SJSA1 (cell line): Measurements from ENCODE around the gene PDE6H. TPM values are rescaled to one million over a fixed set of nuclear protein-coding genes. Genes with fewer than 3 reads are reported as not detected.
A peak's percentile ranks its signal among the peaks of the same experiment; 100 is the strongest.

Source experiments
- DNase-seq, 2 experiments: peaks; one replicate each; pipeline ENCODE4 v3.0.0-alpha.2; 2015 to 2020; ENCODE audit warnings: low spot score in 2 of 2, low read depth in 1 of 2
- H3K27ac ChIP-seq: fragments of 250-450 bp; sonication (Bioruptor Pico); 2 replicates; pipeline ENCODE4 v1.5.1; 2020; ENCODE audit warnings: mild to moderate bottlenecking, moderate library complexity
- H3K27me3 ChIP-seq: fragments of 250-450 bp; sonication (Bioruptor Pico); replicated peaks from 2 replicates; pipeline ENCODE4 v1.5.1; 2020; ENCODE audit warnings: mild to moderate bottlenecking, moderate library complexity
- H3K36me3 ChIP-seq: fragments of 250-450 bp; sonication (Bioruptor Pico); 2 replicates; pipeline ENCODE4 v1.5.1; 2020; ENCODE audit warnings: mild to moderate bottlenecking
- H3K4me1 ChIP-seq: fragments of 250-450 bp; sonication (Bioruptor Pico); replicated peaks from 2 replicates; pipeline ENCODE4 v1.6.1; 2021; ENCODE audit warnings: mild to moderate bottlenecking
- H3K4me3 ChIP-seq: fragments of 250-450 bp; sonication (Bioruptor Pico); 2 replicates; pipeline ENCODE4 v1.5.1; 2020; ENCODE audit warnings: mild to moderate bottlenecking
- H3K9me3 ChIP-seq: fragments of 250-450 bp; sonication (Bioruptor Pico); replicated peaks from 2 replicates; pipeline ENCODE4 v1.5.1; 2020; ENCODE audit warnings: mild to moderate bottlenecking
- total RNA-seq: library from RNA; depleted of rRNA; stranded (reverse); fragments of >200 nt; shearing (Covaris generic); gene quantifications from 2 replicates; pipeline ENCODE4 v1.2.3, GENCODE V29; 2014; rRNA removed

The PDE6H gene
- not detected in 2 replicates for total RNA-seq

GRCh38 chr12:14972816-14973215 is at the start of gene PDE6H:
TSS of gene PDE6H (plus strand) at chr12:14973042. CDS start at chr12:14978013, 4,971 bp downstream.
- no peaks in the 10 kb centered on the region for H3K9me3 ChIP-seq
- H3K4me1 ChIP-seq, result no peaks in the 10 kb centered on the region
- no peak within 1 kb of the TSS for H3K27ac ChIP-seq
- H3K27me3 ChIP-seq, result no peaks in the 10 kb centered on the region
- no peaks in the 10 kb centered on the region for H3K36me3 ChIP-seq
- no peak within 1 kb of the TSS for H3K4me3 ChIP-seq
- no peak for DNase-seq

- H3K27ac ChIP-seq, result no peak overlapping the region
- peaks cover 4% of the 10 kb centered on the region; the same call in 1 of the 2 replicates for H3K4me1 ChIP-seq
- no peak for DNase-seq
- no peaks in the 10 kb centered on the region for H3K27me3 ChIP-seq
- H3K4me3 ChIP-seq, result no peak overlapping the region
- no peaks in the 10 kb centered on the region for H3K36me3 ChIP-seq
- no peaks in the 10 kb centered on the region for H3K9me3 ChIP-seq
These were observed 48.9 kb upstream of the PDE6H start for GRCh38 chr12:14923944-14924343.

GRCh38 chr12:14924541-14924940 is 48.3 kb upstream of the PDE6H start:
- Histone ChIP-seq H3K9me3 (no peaks in the 10 kb centered on the region), H3K4me1 (peaks cover 6% of the 10 kb centered on the region; the same call in 1 of the 2 replicates), H3K4me3 (no peak overlapping the region), H3K27me3 (no peaks in the 10 kb centered on the region), H3K36me3 (no peaks in the 10 kb centered on the region), H3K27ac (no peak overlapping the region)
- no peak for DNase-seq

GRCh38 chr12:14927267-14927666 is 45.6 kb upstream of the PDE6H start:
- Histone ChIP-seq H3K36me3 (no peaks in the 10 kb centered on the region), H3K4me1 (peaks cover 19% of the 10 kb centered on the region), H3K27ac (no peak overlapping the region), H3K27me3 (no peaks in the 10 kb centered on the region), H3K9me3 (no peaks in the 10 kb centered on the region), H3K4me3 (no peak overlapping the region)
- no peak for DNase-seq

GRCh38 chr12:14928931-14929330 is 43.9 kb upstream of the PDE6H start:
- Histone ChIP-seq H3K36me3 (no peaks in the 10 kb centered on the region), H3K27ac (no peak overlapping the region)

GRCh38 chr12:14930299-14930698 is 42.5 kb upstream of the PDE6H start:
- H3K27ac ChIP-seq, result no peak overlapping the region
- no peaks in the 10 kb centered on the region for H3K27me3 ChIP-seq
- no peak overlapping the region for H3K4me3 ChIP-seq
- DNase-seq, result no peak
- no peaks in the 10 kb centered on the region; the same call in 1 of the 2 replicates for H3K9me3 ChIP-seq
- H3K36me3 ChIP-seq, result no peaks in the 10 kb centered on the region
- H3K4me1 ChIP-seq, result peaks cover 23% of the 10 kb centered on the region

More at GRCh38 chr12:14928931-14929330, 43.9 kb upstream of the PDE6H start:
- H3K4me1 ChIP-seq, result peaks cover 19% of the 10 kb centered on the region
- H3K9me3 ChIP-seq, result no peaks in the 10 kb centered on the region
- no peak overlapping the region for H3K4me3 ChIP-seq
- no peak for DNase-seq
- H3K27me3 ChIP-seq, result no peaks in the 10 kb centered on the region

GRCh38 chr12:14931359-14931758 is 41.5 kb upstream of the PDE6H start:
- Histone ChIP-seq H3K4me3 (no peak overlapping the region), H3K4me1 (peaks cover 23% of the 10 kb centered on the region), H3K9me3 (no peaks in the 10 kb centered on the region; the same call in 1 of the 2 replicates), H3K27ac (no peak overlapping the region), H3K36me3 (no peaks in the 10 kb centered on the region), H3K27me3 (no peaks in the 10 kb centered on the region)
- peak in 1 of 2 experiments; percentile 23 for DNase-seq

- no peak for DNase-seq
- Histone ChIP-seq H3K9me3 (no peaks in the 10 kb centered on the region; the same call in 1 of the 2 replicates), H3K4me3 (no peak overlapping the region), H3K36me3 (no peaks in the 10 kb centered on the region), H3K4me1 (peaks cover 23% of the 10 kb centered on the region), H3K27me3 (no peaks in the 10 kb centered on the region), H3K27ac (no peak overlapping the region)
These were observed 40.9 kb upstream of the PDE6H start for GRCh38 chr12:14931791-14932560.

GRCh38 chr12:14934511-14934910 is 38.3 kb upstream of the PDE6H start:
- DNase-seq, result no peak
- H3K36me3 ChIP-seq, result no peaks in the 10 kb centered on the region
- no peak overlapping the region for H3K27ac ChIP-seq
- no peaks in the 10 kb centered on the region; the same call in 1 of the 2 replicates for H3K9me3 ChIP-seq
- no peaks in the 10 kb centered on the region for H3K27me3 ChIP-seq
- no peak overlapping the region for H3K4me3 ChIP-seq
- peaks cover 17% of the 10 kb centered on the region for H3K4me1 ChIP-seq

- Histone ChIP-seq H3K36me3 (no peaks in the 10 kb centered on the region), H3K4me1 (peaks cover 17% of the 10 kb centered on the region), H3K4me3 (no peak overlapping the region), H3K27ac (no peak overlapping the region), H3K27me3 (no peaks in the 10 kb centered on the region), H3K9me3 (no peaks in the 10 kb centered on the region; the same call in 1 of the 2 replicates)
- no peak for DNase-seq
These were observed 37.8 kb upstream of the PDE6H start for GRCh38 chr12:14935031-14935430.

- H3K36me3 ChIP-seq, result no peaks in the 10 kb centered on the region
- no peaks in the 10 kb centered on the region; the same call in 1 of the 2 replicates for H3K9me3 ChIP-seq
- no peaks in the 10 kb centered on the region for H3K27me3 ChIP-seq
- H3K27ac ChIP-seq, result no peak overlapping the region
- H3K4me3 ChIP-seq, result no peak overlapping the region
- no peak for DNase-seq
- peaks cover 9% of the 10 kb centered on the region for H3K4me1 ChIP-seq
These were observed 36.5 kb upstream of the PDE6H start for GRCh38 chr12:14936224-14936861.

- DNase-seq, result no peak
These were observed 35.8 kb upstream of the PDE6H start for GRCh38 chr12:14937014-14937413.

GRCh38 chr12:14937689-14938088 is 35.2 kb upstream of the PDE6H start:
- no peak overlapping the region for H3K27ac ChIP-seq
- no peak overlapping the region for H3K4me3 ChIP-seq
- no peak for DNase-seq
- no peaks in the 10 kb centered on the region for H3K27me3 ChIP-seq
- H3K9me3 ChIP-seq, result no peaks in the 10 kb centered on the region; the same call in 1 of the 2 replicates
- peaks cover 4% of the 10 kb centered on the region; the same call in 1 of the 2 replicates for H3K4me1 ChIP-seq
- no peaks in the 10 kb centered on the region for H3K36me3 ChIP-seq

More at GRCh38 chr12:14937014-14937413, 35.8 kb upstream of the PDE6H start:
- Histone ChIP-seq H3K4me1 (peaks cover 4% of the 10 kb centered on the region; the same call in 1 of the 2 replicates), H3K9me3 (no peaks in the 10 kb centered on the region; the same call in 1 of the 2 replicates), H3K27ac (no peak overlapping the region), H3K27me3 (no peaks in the 10 kb centered on the region), H3K36me3 (no peaks in the 10 kb centered on the region), H3K4me3 (no peak overlapping the region)

GRCh38 chr12:14938301-14938700 is 34.5 kb upstream of the PDE6H start, which contains the start of gene ERP27:
TSS of gene ERP27 (minus strand) at chr12:14938537. CDS start at chr12:14938508, 29 bp downstream.
- no peaks in the 10 kb centered on the region for H3K27me3 ChIP-seq
- peaks cover 4% of the 10 kb centered on the region; the same call in 1 of the 2 replicates for H3K4me1 ChIP-seq
- DNase-seq, result no peak
- no peaks in the 10 kb centered on the region; the same call in 1 of the 2 replicates for H3K9me3 ChIP-seq
- H3K27ac ChIP-seq, result no peak within 1 kb of the TSS
- H3K36me3 ChIP-seq, result no peaks in the 10 kb centered on the region
- no peak within 1 kb of the TSS for H3K4me3 ChIP-seq
